Left lobe of liver (tissue), 2 donors: Measurements from ENCODE around the gene JHY. TPM values are rescaled to one million over a fixed set of nuclear protein-coding genes. Genes with fewer than 3 reads are reported as not detected.

Source experiments
- ATAC-seq: fragments of 200-7000 bp; cut with Tn5 transposase; one replicate; pipeline ENCODE4 v1.9.1; 2020; ENCODE audit warnings: mild to moderate bottlenecking, moderate library complexity
- DNase-seq: peaks from one replicate; pipeline ENCODE4 v3.0.0-alpha.2; 2020; ENCODE audit warnings: low spot score
- total RNA-seq: library from RNA; stranded (reverse); gene quantifications from one replicate; pipeline ENCODE4 v1.2.1, GENCODE V29; 2021
- donor health status: DM: no; HTN: no; CAD: no; lungs with moderate emphysema.
- donor health status: DM: no; HTN: yes; CAD: no.

JHY gene
- total RNA-seq, 1 donor from 2014 or later, result 0.23 TPM

GRCh38 chr11:122933416-122933815 lies 50.9 kb downstream of the JHY start:
- ATAC-seq (no peak), DNase-seq (no peak)

GRCh38 chr11:122937983-122938382 lies 55.4 kb downstream of the JHY start:
- DNase-seq (no peak), ATAC-seq (no peak)

GRCh38 chr11:122938557-122938956 lies 56.0 kb downstream of the JHY start:
- no peak for DNase-seq

GRCh38 chr11:122951211-122951610 lies 68.7 kb downstream of the JHY start:
- DNase-seq (no peak), ATAC-seq (no peak)

More at GRCh38 chr11:122938557-122938956, 56.0 kb downstream of the JHY start:
- ATAC-seq, result no peak

GRCh38 chr11:122954455-122954854 lies 71.9 kb downstream of the JHY start:
- ATAC-seq (no peak), DNase-seq (no peak)

- ATAC-seq (no peak), DNase-seq (no peak)
Observed at GRCh38 chr11:122963961-122964360, 81.4 kb downstream of the JHY start.

GRCh38 chr11:122976061-122976733 lies 93.6 kb downstream of the JHY start:
- ATAC-seq (no peak), DNase-seq (no peak)

- ATAC-seq (no peak), DNase-seq (no peak)
Observed at GRCh38 chr11:122976734-122977469, 94.3 kb downstream of the JHY start.

- ATAC-seq, result no peak
- DNase-seq, result no peak
Observed at GRCh38 chr11:122977470-122978298, 95.1 kb downstream of the JHY start.

GRCh38 chr11:122978299-122978620 lies 95.7 kb downstream of the JHY start:
- no peak for ATAC-seq

GRCh38 chr11:122979103-122979814 lies 96.7 kb downstream of the JHY start:
- DNase-seq, result no peak
- no peak for ATAC-seq

More at GRCh38 chr11:122978299-122978620, 95.7 kb downstream of the JHY start:
- no peak for DNase-seq

GRCh38 chr11:122979815-122980595 lies 97.4 kb downstream of the JHY start:
- ATAC-seq (no peak), DNase-seq (no peak)

GRCh38 chr11:122981388-122982264 lies 99.1 kb downstream of the JHY start, which contains the start of gene BSX:
Gene BSX (minus strand): TSS chr11:122981834. CDS start chr11:122981671, 163 bp downstream.
- ATAC-seq (peak; percentile 77), DNase-seq (no peak)

GRCh38 chr11:122983438-122984185 lies 101.1 kb downstream of the JHY start:
- DNase-seq (no peak), ATAC-seq (peak; percentile 23)

GRCh38 chr11:122984186-122985011 lies 101.8 kb downstream of the JHY start:
- DNase-seq, result no peak
- peak; percentile 54 for ATAC-seq

GRCh38 chr11:122995526-122995925 lies 113.0 kb downstream of the JHY start:
- ATAC-seq, result no peak
- no peak for DNase-seq

GRCh38 chr11:122998727-122999366 lies 116.3 kb downstream of the JHY start:
- DNase-seq, result no peak
- no peak for ATAC-seq
